Fibroblast of skin of back (primary cell): ENCODE results near the gene LITAFD.
"Not testable (repeated sequence)": the region's sequence is repeated elsewhere in the genome, so short reads cannot be mapped to it uniquely, and the experiment has no call there.

Experiments used
- DNase-seq: peaks from one replicate; pipeline ENCODE4 v3.0.0-alpha.2; 2013

Gene LITAFD

GRCh38 chr16:8894736-8895334 lies 12.7 kb downstream of the LITAFD start:
- no peak for DNase-seq

GRCh38 chr16:8898660-8899318 lies 16.6 kb downstream of the LITAFD start:
- DNase-seq: no peak

GRCh38 chr16:8899709-8900317 lies 17.7 kb downstream of the LITAFD start:
- DNase-seq: no peak

- no peak for DNase-seq
Observed at GRCh38 chr16:8900343-8900742, 18.2 kb downstream of the LITAFD start.

GRCh38 chr16:8901320-8901861 lies 19.2 kb downstream of the LITAFD start:
- no peak for DNase-seq

GRCh38 chr16:8903004-8903403 lies 20.9 kb downstream of the LITAFD start:
- no peak for DNase-seq

GRCh38 chr16:8904018-8904430 lies 21.9 kb downstream of the LITAFD start:
- no peak for DNase-seq

- peak; percentile 15 for DNase-seq
Observed at GRCh38 chr16:8905168-8905762, 23.1 kb downstream of the LITAFD start.

- no peak for DNase-seq
Observed at GRCh38 chr16:8905795-8906591, 23.8 kb downstream of the LITAFD start.

GRCh38 chr16:8907096-8907495 lies 24.9 kb downstream of the LITAFD start:
- no peak for DNase-seq

- DNase-seq: no peak
Observed at GRCh38 chr16:8908810-8909468, 26.8 kb downstream of the LITAFD start.

- DNase-seq: no peak
Observed at GRCh38 chr16:8910811-8911210, 28.7 kb downstream of the LITAFD start.

GRCh38 chr16:8912793-8913192 lies 30.6 kb downstream of the LITAFD start:
- no peak for DNase-seq

- no peak for DNase-seq
Observed at GRCh38 chr16:8914098-8914497, 31.9 kb downstream of the LITAFD start.

GRCh38 chr16:8915722-8916301 lies 33.7 kb downstream of the LITAFD start:
- DNase-seq: no peak

- no peak for DNase-seq
Observed at GRCh38 chr16:8916541-8917225, 34.5 kb downstream of the LITAFD start.

GRCh38 chr16:8917336-8917735 lies 35.2 kb downstream of the LITAFD start:
- not testable (repeated sequence) for DNase-seq

- DNase-seq: no peak
Observed at GRCh38 chr16:8919089-8919933, 37.2 kb downstream of the LITAFD start.

GRCh38 chr16:8919934-8920462 lies 37.8 kb downstream of the LITAFD start:
- no peak for DNase-seq
